ENCODE data around the gene XYLT1. TPM values are rescaled to one million over a fixed set of nuclear protein-coding genes. Genes with fewer than 3 reads are reported as not detected.
A peak's percentile ranks its signal among the peaks of the same experiment; 100 is the strongest.

The XYLT1 gene
- total and polyA plus RNA-seq, 10 of the 15 experiments (the other 5 are each of a cell fraction or from before 2014, with no cell fraction given), result 0.88 to 14.8 (median 5.8) TPM

DNA sequence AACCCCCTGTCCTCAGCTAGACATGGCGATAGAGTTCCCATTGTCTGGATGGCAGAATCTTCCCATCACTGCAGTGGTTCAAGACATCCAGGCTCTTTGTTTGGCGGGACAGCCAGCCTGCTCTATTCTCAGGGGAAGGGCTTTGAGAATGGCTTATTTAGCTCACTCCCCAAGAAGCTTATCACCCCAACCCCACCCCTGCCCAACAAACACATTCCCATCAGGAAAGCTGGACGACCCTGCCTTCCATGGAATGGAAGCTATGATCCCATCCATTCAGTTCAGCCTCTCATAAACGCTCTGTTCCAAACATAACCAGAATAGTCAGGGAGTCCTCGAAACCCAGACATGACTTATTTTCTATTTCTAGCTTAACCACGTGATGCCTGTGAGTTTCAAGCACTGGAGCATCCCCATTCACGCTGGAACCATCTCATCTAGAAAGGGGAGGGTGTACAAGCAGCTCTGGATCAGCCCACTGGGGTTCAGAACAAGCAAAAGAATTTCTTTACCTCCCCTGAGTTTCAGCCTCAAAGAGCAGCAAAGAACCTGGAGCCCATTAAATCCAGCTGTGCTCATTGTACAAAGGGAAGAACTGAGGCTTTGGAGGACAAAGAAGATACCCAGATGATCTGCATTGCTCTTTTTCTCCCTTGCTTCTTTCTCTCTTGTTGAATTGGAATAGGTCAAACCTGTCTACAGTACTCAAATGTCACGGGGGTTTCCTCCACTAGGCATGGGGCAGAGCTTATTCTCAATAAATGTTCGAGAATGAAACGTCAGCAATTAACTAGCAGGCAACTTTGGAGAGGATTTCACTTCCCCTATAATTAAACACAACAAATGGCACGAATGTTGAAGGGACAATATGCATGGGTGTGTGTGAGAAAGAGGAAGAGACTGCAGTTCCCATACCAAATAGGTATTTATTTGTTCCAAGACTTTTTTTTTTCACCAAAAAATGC lies 93.1 kb downstream of the XYLT1 start (continued):
- TF ChIP-seq, protein P1, sequence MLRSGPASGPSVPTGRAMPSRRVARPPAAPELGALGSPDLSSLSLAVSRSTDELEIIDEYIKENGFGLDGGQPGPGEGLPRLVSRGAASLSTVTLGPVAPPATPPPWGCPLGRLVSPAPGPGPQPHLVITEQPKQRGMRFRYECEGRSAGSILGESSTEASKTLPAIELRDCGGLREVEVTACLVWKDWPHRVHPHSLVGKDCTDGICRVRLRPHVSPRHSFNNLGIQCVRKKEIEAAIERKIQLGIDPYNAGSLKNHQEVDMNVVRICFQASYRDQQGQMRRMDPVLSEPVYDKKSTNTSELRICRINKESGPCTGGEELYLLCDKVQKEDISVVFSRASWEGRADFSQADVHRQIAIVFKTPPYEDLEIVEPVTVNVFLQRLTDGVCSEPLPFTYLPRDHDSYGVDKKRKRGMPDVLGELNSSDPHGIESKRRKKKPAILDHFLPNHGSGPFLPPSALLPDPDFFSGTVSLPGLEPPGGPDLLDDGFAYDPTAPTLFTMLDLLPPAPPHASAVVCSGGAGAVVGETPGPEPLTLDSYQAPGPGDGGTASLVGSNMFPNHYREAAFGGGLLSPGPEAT (IDR thresholded peaks at IDR 0.05; ENCODE audit: low read depth), result peak; percentile 96
- TF ChIP-seq HDGF (IDR thresholded peaks at IDR 0.05) (no peak), ZSCAN29 (IDR thresholded peaks at IDR 0.05) (no peak), MEF2B (IDR thresholded peaks at IDR 0.05; ENCODE audit: partially characterized antibody, poor library complexity, severe bottlenecking) (peak; percentile 70), JUND (IDR thresholded peaks at IDR 0.05; ENCODE audit: low read depth, low read length) (no peak), EZH2 (IDR thresholded peaks at IDR 0.05; ENCODE audit: borderline replicate concordance, control insufficient read depth, low read depth, low read length) (no peak), LARP7 (IDR thresholded peaks at IDR 0.05) (no peak), CBX5 (IDR thresholded peaks at IDR 0.05; ENCODE audit: low read depth) (no peak)
- TF ChIP-seq, protein P2, sequence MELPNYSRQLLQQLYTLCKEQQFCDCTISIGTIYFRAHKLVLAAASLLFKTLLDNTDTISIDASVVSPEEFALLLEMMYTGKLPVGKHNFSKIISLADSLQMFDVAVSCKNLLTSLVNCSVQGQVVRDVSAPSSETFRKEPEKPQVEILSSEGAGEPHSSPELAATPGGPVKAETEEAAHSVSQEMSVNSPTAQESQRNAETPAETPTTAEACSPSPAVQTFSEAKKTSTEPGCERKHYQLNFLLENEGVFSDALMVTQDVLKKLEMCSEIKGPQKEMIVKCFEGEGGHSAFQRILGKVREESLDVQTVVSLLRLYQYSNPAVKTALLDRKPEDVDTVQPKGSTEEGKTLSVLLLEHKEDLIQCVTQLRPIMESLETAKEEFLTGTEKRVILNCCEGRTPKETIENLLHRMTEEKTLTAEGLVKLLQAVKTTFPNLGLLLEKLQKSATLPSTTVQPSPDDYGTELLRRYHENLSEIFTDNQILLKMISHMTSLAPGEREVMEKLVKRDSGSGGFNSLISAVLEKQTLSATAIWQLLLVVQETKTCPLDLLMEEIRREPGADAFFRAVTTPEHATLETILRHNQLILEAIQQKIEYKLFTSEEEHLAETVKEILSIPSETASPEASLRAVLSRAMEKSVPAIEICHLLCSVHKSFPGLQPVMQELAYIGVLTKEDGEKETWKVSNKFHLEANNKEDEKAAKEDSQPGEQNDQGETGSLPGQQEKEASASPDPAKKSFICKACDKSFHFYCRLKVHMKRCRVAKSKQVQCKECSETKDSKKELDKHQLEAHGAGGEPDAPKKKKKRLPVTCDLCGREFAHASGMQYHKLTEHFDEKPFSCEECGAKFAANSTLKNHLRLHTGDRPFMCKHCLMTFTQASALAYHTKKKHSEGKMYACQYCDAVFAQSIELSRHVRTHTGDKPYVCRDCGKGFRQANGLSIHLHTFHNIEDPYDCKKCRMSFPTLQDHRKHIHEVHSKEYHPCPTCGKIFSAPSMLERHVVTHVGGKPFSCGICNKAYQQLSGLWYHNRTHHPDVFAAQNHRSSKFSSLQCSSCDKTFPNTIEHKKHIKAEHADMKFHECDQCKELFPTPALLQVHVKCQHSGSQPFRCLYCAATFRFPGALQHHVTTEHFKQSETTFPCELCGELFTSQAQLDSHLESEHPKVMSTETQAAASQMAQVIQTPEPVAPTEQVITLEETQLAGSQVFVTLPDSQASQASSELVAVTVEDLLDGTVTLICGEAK (IDR thresholded peaks at IDR 0.05; ENCODE audit: borderline replicate concordance), result no peak
- TF ChIP-seq, protein P3, sequence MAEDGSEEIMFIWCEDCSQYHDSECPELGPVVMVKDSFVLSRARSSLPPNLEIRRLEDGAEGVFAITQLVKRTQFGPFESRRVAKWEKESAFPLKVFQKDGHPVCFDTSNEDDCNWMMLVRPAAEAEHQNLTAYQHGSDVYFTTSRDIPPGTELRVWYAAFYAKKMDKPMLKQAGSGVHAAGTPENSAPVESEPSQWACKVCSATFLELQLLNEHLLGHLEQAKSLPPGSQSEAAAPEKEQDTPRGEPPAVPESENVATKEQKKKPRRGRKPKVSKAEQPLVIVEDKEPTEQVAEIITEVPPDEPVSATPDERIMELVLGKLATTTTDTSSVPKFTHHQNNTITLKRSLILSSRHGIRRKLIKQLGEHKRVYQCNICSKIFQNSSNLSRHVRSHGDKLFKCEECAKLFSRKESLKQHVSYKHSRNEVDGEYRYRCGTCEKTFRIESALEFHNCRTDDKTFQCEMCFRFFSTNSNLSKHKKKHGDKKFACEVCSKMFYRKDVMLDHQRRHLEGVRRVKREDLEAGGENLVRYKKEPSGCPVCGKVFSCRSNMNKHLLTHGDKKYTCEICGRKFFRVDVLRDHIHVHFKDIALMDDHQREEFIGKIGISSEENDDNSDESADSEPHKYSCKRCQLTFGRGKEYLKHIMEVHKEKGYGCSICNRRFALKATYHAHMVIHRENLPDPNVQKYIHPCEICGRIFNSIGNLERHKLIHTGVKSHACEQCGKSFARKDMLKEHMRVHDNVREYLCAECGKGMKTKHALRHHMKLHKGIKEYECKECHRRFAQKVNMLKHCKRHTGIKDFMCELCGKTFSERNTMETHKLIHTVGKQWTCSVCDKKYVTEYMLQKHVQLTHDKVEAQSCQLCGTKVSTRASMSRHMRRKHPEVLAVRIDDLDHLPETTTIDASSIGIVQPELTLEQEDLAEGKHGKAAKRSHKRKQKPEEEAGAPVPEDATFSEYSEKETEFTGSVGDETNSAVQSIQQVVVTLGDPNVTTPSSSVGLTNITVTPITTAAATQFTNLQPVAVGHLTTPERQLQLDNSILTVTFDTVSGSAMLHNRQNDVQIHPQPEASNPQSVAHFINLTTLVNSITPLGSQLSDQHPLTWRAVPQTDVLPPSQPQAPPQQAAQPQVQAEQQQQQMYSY (CRISPR knock-in tag; IDR thresholded peaks at IDR 0.05), result no peak

All from GM12878 (cell line).